Stomach (tissue), 9 donors: ENCODE measurements around the gene TMEM119. TPM values are rescaled to one million over a fixed set of nuclear protein-coding genes. Genes with fewer than 3 reads are reported as not detected.

ENCODE experiments used
- DNase-seq, 2 donors: peaks; one replicate each; pipeline versions ENCODE4 v3.0.0 to v3.0.0-alpha.2; 2013 to 2019
- H3K27ac ChIP-seq, 5 donors: fragments of 200-600 bp in 4 of 5; sonication (generic) in 4 of 5; one replicate each; pipeline ENCODE4 v1.5.1; 2013 to 2019; ENCODE audit warnings: mild to moderate bottlenecking in 1 of 5, moderate library complexity in 1 of 5
- H3K27me3 ChIP-seq, 3 donors: fragments of 200-600 bp; sonication (generic); one replicate each; pipeline ENCODE4 v1.5.1; 2017 to 2019; ENCODE audit warnings: mixed run types in 1 of 3
- H3K36me3 ChIP-seq, 4 donors: fragments of 200-600 bp; sonication (generic); 1 replicate in 3 of 4; 2 replicates in 1 of 4; pipeline ENCODE4 v1.5.1; 2016 to 2019
- H3K4me1 ChIP-seq, 4 donors: fragments of 200-600 bp; sonication (generic); one replicate each; pipeline ENCODE4 v1.5.1; 2016 to 2019
- H3K4me3 ChIP-seq, 4 donors: fragments of 200-600 bp; sonication (generic) in 3 of 4; one replicate each; pipeline ENCODE4 v1.5.1; 2016 to 2019; ENCODE audit warnings: mild to moderate bottlenecking in 1 of 4
- H3K9me3 ChIP-seq, 4 donors: fragments of 200-600 bp; sonication (generic); one replicate each; pipeline ENCODE4 v1.5.1; 2016 to 2019
- CTCF ChIP-seq, 7 experiments: fragments of 450-650 bp in 4 of 7; fragments of 200-600 bp in 3 of 7; sonication (generic) in 3 of 7; IDR thresholded peaks; one replicate each; pipeline ENCODE4 v1.5.1; 2016 to 2019; ENCODE audit warnings: antibody characterized with exemption in 7 of 7, control low read depth in 2 of 7, mild to moderate bottlenecking in 1 of 7
- EP300 ChIP-seq: sonication (generic); formaldehyde crosslinking; IDR thresholded peaks from one replicate; pipeline ENCODE4 v1.6.1; 2017; ENCODE audit warnings: antibody characterized with exemption
- POLR2A ChIP-seq, 4 donors: fragments of 450-650 bp; IDR thresholded peaks; one replicate each; pipeline ENCODE4 v1.6.1; 2016; ENCODE audit warnings: antibody characterized with exemption in 4 of 4, control low read depth in 2 of 4, mild to moderate bottlenecking in 1 of 4, moderate library complexity in 1 of 4
- POLR2AphosphoS5 ChIP-seq, 3 donors: sonication (generic); formaldehyde crosslinking; IDR thresholded peaks; one replicate each; pipeline ENCODE4 v1.6.1; 2016; ENCODE audit warnings: antibody characterized with exemption in 3 of 3
- WGBS, 5 donors: extraction: QIAGEN DNeasy Blood & Tissue Kit in 3 of 5; methylation state at CpG; one replicate each; pipeline versions ENCODE4 v1.1.5 to v1.1.7; 2013 to 2018; 5-methylcytosine and 5-hydroxymethylcytosine counted together
- intact Hi-C: fragments of 100-400 bp; cut with DNase I; formaldehyde crosslinking; loops from one replicate; pipeline ENCODE4 v1.15.1; 2023; ENCODE audit warnings: low total_unique reads
- polyA plus RNA-seq, 3 donors: library from polyadenylated mRNA; stranded (reverse); fragments of 200-250 nt; gene quantifications; one replicate each; pipeline ENCODE4 v1.2.3, GENCODE V29; 2013
- total RNA-seq, 5 donors: library from RNA; depleted of rRNA; stranded (reverse); fragments of >200 nt; gene quantifications; one replicate each; pipeline versions ENCODE4 v1.1.0 to v1.2.3, GENCODE V29; 2014 to 2016
- donor health status: healthy with polysubstance abuse.
- donor health status: Bipolar disorder and iron deficiency.
- donor health status: healthy.

Gene TMEM119
- total and polyA plus RNA-seq, 8 donors = 0.45 to 17.1 (median 11.2) TPM; not detected in 1

- H3K9me3 ChIP-seq = no peaks in the 10 kb centered on the region
- peaks cover 37 to 82% (median 70%) of the 10 kb centered on the region in 4 donors for H3K4me1 ChIP-seq
- peaks cover 22 to 43% (median 37%) of the 10 kb centered on the region in 4 donors for H3K36me3 ChIP-seq
- WGBS, 5 donors = 0 to 1% (median 0%) methylated on average over 42 to 72 of the region's 72 CpGs
- no peaks in the 10 kb centered on the region for H3K27me3 ChIP-seq
- peak within 1 kb of the TSS; percentile 87 to 96 (median 89) for H3K27ac ChIP-seq
- intact Hi-C loops = loop anchor here (10.0 kb wide), 1 partner anchor 242 kb away; no protein-coding TSS in a partner anchor
- TF ChIP-seq EP300 (no peak), POLR2AphosphoS5 (IDR thresholded peaks at IDR 0.05) (peak; percentile 89 to 97 (median 91)), CTCF (IDR thresholded peaks at IDR 0.05) (no peak), POLR2A (IDR thresholded peaks at IDR 0.05) (peak in 1 of 4 donors; percentile 20)
- peak; percentile 98 to 99 for DNase-seq
- H3K4me3 ChIP-seq = peak within 1 kb of the TSS; percentile 88 to 99 (median 97)
Observed at GRCh38 chr12:108562348-108563135, 35.3 kb downstream of the TMEM119 start, which contains the start of gene ISCU. ISCU (plus strand) TSS chr12:108562596; CDS start chr12:108562623, 27 bp downstream.

DNA sequence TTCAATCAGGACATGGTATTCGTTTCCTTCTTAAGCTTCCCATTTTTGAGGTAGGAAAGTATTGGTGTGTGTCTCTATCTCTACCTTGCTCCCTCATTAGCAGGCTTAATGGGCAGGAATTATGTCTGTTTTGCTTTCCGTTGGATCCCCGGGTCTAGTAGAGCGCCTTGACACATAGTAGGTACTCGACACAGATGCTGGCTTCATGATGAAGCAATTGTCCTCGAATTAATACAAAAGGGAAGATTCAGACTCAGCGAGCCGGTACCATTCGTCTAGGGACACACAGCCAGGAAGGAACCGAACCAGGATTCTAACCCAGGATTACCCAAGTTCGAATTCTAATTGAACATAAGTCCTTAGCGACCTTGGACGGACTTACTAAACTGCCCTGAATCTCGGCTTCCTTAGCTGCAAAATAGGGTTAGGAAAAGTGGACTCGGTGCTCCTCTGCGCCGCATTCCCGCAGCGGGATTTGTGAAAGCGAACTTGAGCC is 36.0 kb downstream of the TMEM119 start:
- H3K36me3 ChIP-seq = peaks cover 16 to 43% (median 33%) of the 10 kb centered on the region in 4 donors
- no peaks in the 10 kb centered on the region for H3K27me3 ChIP-seq
- H3K4me3 ChIP-seq = peak overlapping the region; percentile 88 to 99 (median 97)
- peaks cover 37 to 82% (median 73%) of the 10 kb centered on the region in 4 donors for H3K4me1 ChIP-seq
- H3K9me3 ChIP-seq = no peaks in the 10 kb centered on the region
- TF ChIP-seq POLR2A (IDR thresholded peaks at IDR 0.05) = no peak
- no peak for TF ChIP-seq EP300
- TF ChIP-seq POLR2AphosphoS5 (IDR thresholded peaks at IDR 0.05) = no peak
- no peak for TF ChIP-seq CTCF (IDR thresholded peaks at IDR 0.05)
- 0 to 1% (median 1%) methylated on average over 20 of the region's 20 CpGs for WGBS, 5 donors
- intact Hi-C loops = loop anchor here (10.0 kb wide), 1 partner anchor 243 kb away; no protein-coding TSS in a partner anchor
- DNase-seq = no peak
- peak overlapping the region; percentile 68 to 96 (median 89) for H3K27ac ChIP-seq

- intact Hi-C loops = loop anchor here (10.0 kb wide), 1 partner anchor 244 kb away; no protein-coding TSS in a partner anchor
- 0 to 1% (median 0%) methylated on average over 51 to 57 of the region's 57 CpGs for WGBS, 5 donors
- H3K36me3 ChIP-seq = peaks cover 8 to 43% (median 28%) of the 10 kb centered on the region in 4 donors
Observed at GRCh38 chr12:108560752-108561719, 36.8 kb downstream of the TMEM119 start, which contains the start of gene SART3. SART3 (minus strand) TSS chr12:108561173; CDS start chr12:108561154, 19 bp downstream.

DNA sequence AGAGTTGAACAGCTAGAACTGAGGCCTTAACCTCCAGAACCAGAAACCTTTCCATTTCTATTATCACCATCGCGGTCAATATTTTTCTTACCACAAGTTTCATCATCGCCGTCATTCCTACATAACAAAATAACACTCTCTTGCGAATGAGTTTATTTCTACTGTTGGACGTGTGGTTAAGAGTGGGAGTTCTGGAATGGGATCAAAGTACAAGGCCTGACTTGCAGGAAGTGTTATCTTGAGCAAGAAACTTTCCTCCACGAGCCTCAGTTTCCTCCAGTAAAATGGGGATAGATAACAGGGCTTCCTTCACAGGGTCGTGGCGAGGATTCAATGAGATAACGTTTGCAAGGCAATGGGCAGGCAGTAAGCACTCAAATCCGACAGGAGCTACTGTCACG is 37.6 kb downstream of the TMEM119 start:
- 0 to 2% (median 1%) methylated on average over 12 of the region's 12 CpGs for whole genome bisulfite sequencing, 5 donors
- TF ChIP-seq EP300 (no peak), CTCF (IDR thresholded peaks at IDR 0.05) (no peak), POLR2AphosphoS5 (IDR thresholded peaks at IDR 0.05) (no peak), POLR2A (IDR thresholded peaks at IDR 0.05) (no peak)
- DNase-seq = peak in 1 of 2 donors; percentile 36
- intact Hi-C loops = loop anchor here (10.0 kb wide), 1 partner anchor 244 kb away; no protein-coding TSS in a partner anchor
- Histone ChIP-seq H3K4me1 (peaks cover 34 to 82% (median 73%) of the 10 kb centered on the region in 4 donors), H3K27me3 (no peaks in the 10 kb centered on the region), H3K4me3 (peak overlapping the region; percentile 88 to 99 (median 97)), H3K9me3 (no peaks in the 10 kb centered on the region), H3K27ac (peak overlapping the region in 4 of 5 donors; percentile 87 to 96 (median 90)), H3K36me3 (peaks cover 4 to 37% (median 25%) of the 10 kb centered on the region in 4 donors)

More at GRCh38 chr12:108560752-108561719, 36.8 kb downstream of the TMEM119 start, which contains the start of gene SART3:
- no peak for TF ChIP-seq EP300
- peak; percentile 73 to 84 (median 83) for TF ChIP-seq POLR2AphosphoS5 (IDR thresholded peaks at IDR 0.05)
- H3K4me3 ChIP-seq = peak within 1 kb of the TSS; percentile 88 to 99 (median 97)
- no peaks in the 10 kb centered on the region for H3K9me3 ChIP-seq
- H3K4me1 ChIP-seq = peaks cover 38 to 82% (median 74%) of the 10 kb centered on the region in 4 donors
- peak; percentile 75 to 96 for DNase-seq
- peak within 1 kb of the TSS; percentile 87 to 96 (median 89) for H3K27ac ChIP-seq
- H3K27me3 ChIP-seq = no peaks in the 10 kb centered on the region
